Esophagus mucosa (tissue), 1 donor: Measurements from ENCODE around the gene TFG. TPM values are rescaled to one million over a fixed set of nuclear protein-coding genes. Genes with fewer than 3 reads are reported as not detected.
A peak's percentile ranks its signal among the peaks of the same experiment; 100 is the strongest.
"Not testable (repeated sequence)": the region's sequence is repeated elsewhere in the genome, so short reads cannot be mapped to it uniquely, and the experiment has no call there.

Experiments
- ATAC-seq: fragments of 200-7000 bp; cut with Tn5 transposase; one replicate; pipeline ENCODE4 v1.9.1; 2020
- total RNA-seq: library from RNA; stranded (reverse); gene quantifications from one replicate; pipeline ENCODE4 v1.2.4, GENCODE V29; 2023
- donor health status: DM: yes; HTN: yes; CAD: no.

Gene TFG
- total RNA-seq = 65.9 TPM

DNA sequence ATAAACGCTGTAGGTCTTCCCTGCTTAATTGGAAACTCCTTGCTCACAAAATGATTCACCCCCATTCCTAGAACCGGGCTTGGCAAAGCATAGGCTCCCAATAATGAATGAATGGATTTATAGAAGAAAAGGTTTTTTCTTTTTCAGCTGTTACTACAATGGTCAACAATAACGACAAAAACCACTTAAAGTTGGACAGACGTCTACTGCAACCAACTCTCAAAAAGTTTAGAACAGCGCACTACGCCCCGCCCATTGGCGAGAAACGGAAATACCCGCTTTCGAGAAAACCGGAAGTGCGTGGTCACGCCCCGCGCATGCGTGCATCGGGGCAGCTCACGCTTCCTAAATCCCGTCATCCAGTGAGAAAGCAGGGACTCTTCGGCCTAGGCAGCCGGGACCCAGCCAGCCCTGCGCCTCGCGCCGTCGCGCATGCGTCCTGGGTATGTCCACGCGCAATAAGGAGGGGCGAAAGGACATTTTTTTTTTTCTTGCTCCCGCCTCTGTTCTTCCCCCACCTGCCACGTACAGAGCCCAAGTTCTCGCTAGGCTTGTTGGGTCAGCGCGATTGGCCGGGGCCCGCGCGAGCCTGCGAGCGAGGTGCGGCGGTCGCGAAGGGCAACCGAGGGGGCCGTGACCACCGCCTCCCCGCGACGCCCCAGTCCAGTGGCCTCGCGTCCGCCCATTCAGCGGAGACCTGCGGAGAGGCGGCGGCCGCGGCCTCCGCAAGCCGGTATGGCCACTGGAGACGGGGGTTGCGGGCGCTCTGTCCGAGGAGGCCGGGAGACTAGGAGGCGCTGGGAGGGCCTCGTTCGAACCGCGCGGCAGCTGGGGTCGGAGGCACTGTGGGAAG, at the start of gene TFG:
Gene TFG (plus strand): TSS at position 506 of the 853 bp plus-strand sequence. CDS start 4,192 bp downstream, outside the sequence.
- ATAC-seq = peak; percentile 98

- ATAC-seq = not testable (repeated sequence)
Measured at GRCh38 chr3:100661294-100661693, 48.0 kb upstream of the TFG start.

- no peak for ATAC-seq
Measured at GRCh38 chr3:100662113-100662823, 47.0 kb upstream of the TFG start.

- no peak for ATAC-seq
Measured at GRCh38 chr3:100665230-100665629, 44.1 kb upstream of the TFG start.

- not testable (repeated sequence) for ATAC-seq
Measured at GRCh38 chr3:100666699-100667098, 42.6 kb upstream of the TFG start.

GRCh38 chr3:100667316-100667715, 42.0 kb upstream of the TFG start:
- not testable (repeated sequence) for ATAC-seq

- ATAC-seq = not testable (repeated sequence)
Measured at GRCh38 chr3:100670995-100671394, 38.3 kb upstream of the TFG start.

DNA sequence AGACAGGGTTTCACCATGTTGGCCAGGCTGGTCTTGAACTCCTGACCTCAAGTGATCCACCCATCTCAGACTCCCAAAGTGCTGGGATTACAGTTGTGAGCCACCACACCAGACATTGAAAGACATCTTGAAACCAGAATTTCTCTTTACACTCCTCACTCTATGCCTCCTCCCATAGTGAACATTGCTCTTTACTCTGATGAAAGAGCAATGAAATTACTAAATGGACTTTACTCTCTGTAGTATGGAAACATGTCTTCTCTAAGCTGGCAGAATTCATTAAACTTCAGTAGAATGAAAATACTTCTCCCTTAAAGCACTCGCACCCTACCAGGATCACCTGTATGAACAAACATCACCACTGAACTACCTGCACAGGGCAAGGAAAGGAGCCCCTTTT, 27.8 kb upstream of the TFG start:
- ATAC-seq = no peak

- ATAC-seq = peak; percentile 35
Measured at GRCh38 chr3:100682056-100682853, 27.0 kb upstream of the TFG start.

GRCh38 chr3:100682854-100683760, 26.2 kb upstream of the TFG start:
- ATAC-seq = no peak

GRCh38 chr3:100693225-100693624, 16.1 kb upstream of the TFG start:
- ATAC-seq = no peak

- no peak for ATAC-seq
Measured at GRCh38 chr3:100695696-100696095, 13.6 kb upstream of the TFG start.

GRCh38 chr3:100696161-100696560, 13.1 kb upstream of the TFG start:
- no peak for ATAC-seq

GRCh38 chr3:100697172-100697571, 12.1 kb upstream of the TFG start:
- ATAC-seq = peak; percentile 80

DNA sequence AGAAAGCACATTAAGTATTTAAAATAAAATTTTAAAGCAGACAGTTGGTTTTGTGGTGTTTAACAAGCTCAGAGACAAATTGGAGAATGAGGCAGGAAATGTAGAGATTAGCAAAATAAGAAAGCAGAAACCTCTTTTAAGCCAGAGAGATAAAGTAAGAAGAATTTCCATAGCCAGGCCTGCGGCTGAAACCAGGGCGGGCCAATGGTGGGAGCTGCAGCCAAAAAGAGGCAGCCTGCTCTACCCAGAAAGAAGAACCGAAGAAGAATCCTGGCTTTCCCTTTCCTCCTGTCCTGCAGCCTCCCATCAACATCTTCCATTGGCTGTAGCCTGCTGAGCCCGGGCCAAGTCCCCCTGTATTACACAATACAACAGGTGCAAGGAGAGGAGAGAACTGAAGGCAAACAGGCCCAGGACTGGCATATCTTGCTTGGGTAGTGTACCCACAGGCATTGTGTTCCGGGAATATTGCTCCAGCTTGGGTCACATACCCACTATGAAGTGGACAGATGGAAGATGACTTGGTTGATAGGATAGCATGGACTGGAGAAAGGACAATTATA, 11.5 kb upstream of the TFG start:
- ATAC-seq = no peak

- ATAC-seq = no peak
Measured at GRCh38 chr3:100698736-100699135, 10.6 kb upstream of the TFG start.

DNA sequence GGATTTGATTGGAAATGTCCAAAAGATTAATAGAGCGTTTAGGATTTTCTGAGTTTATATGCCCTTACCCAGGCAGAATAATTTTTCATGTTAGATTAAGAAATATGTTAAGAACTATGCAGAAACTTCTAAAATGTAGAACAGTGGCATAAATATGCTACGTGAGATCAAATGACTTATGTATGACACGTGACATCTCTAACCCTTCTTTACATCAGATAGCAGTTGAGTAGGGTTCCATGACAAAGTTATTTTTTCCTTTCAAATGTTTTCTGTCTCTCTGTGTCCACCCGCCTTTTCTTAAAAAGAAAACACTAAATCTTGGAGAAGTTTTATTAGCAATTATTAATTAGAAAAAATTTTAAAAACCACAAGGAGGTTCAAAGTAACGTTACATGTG, 8.6 kb upstream of the TFG start:
- no peak for ATAC-seq

GRCh38 chr3:100702082-100702979, 7.0 kb upstream of the TFG start:
- ATAC-seq = peak; percentile 81

DNA sequence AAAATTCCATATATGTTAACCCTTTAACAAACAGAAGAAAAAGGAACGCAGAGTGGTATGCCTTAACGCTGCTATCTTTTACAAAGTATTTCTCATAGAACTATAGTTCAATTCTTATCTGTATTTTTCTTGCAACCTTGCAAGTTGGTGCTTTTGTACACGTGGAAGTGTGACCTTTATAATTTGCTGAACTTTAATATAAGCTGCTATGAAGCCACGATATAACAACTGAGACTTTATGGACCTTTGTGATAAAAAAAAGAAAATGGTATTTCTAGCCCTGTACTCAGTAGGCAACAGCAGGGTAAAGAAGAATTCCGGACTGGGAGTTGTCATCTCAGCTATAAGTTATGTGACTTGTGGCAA, 6.3 kb upstream of the TFG start:
- no peak for ATAC-seq

DNA sequence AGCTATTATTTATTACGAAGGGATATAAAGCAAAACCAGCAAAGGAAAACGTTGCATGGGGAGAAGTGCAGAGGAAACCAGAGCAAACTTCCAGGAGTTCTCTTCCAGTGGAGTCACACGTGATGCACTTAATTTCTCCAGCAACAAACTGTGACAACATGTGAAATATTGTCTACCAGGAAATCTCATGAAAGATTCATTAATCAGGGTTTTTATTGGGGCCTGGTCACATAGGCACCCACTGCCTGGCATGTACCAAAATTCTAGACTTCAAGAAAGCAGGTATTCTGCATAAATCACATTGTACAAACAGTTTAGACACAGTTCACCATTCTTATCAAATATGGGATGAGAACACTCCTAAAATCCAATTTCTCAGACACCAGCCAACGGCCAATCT, 5.4 kb upstream of the TFG start:
- no peak for ATAC-seq

GRCh38 chr3:100706365-100706764, 2.9 kb upstream of the TFG start:
- ATAC-seq = no peak
